Loucy (cell line): ENCODE results near the gene EXOC3L4.
"Not testable (repeated sequence)": the region's sequence is repeated elsewhere in the genome, so short reads cannot be mapped to it uniquely, and the experiment has no call there.

Experiments used
- H2AFZ ChIP-seq: fragments of 200-600 bp; sonication (generic); 2 replicates; pipeline ENCODE4 v1.6.0; 2016; ENCODE audit warnings: antibody characterized with exemption, mild to moderate bottlenecking, low read length, moderate library complexity
- H3F3A ChIP-seq: fragments of 200-600 bp; 2 replicates; pipeline ENCODE4 v1.6.0; 2016; ENCODE audit warnings: antibody characterized with exemption, low read depth, mild to moderate bottlenecking
- H3K27me3 ChIP-seq: fragments of 200-600 bp; sonication (generic); 2 replicates; pipeline ENCODE4 v1.6.1; 2014; ENCODE audit warnings: low read length, mild to moderate bottlenecking; ENCODE audit not compliant: insufficient read depth, poor library complexity, severe bottlenecking
- H3K36me3 ChIP-seq: fragments of 200-600 bp; sonication (generic); 2 replicates; pipeline ENCODE4 v1.6.1; 2016; ENCODE audit warnings: low read length; ENCODE audit not compliant: insufficient read depth
- H3K4me1 ChIP-seq: fragments of 200-600 bp; sonication (generic); 2 replicates; pipeline ENCODE4 v1.5.1; 2014; ENCODE audit warnings: low read length, mild to moderate bottlenecking; ENCODE audit not compliant: insufficient read depth, poor library complexity, severe bottlenecking
- H3K4me2 ChIP-seq: fragments of 200-600 bp; sonication (generic); 2 replicates; pipeline ENCODE4 v1.6.0; 2014; ENCODE audit warnings: antibody characterized with exemption, low read length, low read depth, mild to moderate bottlenecking; ENCODE audit not compliant: poor library complexity, severe bottlenecking
- H3K4me3 ChIP-seq: fragments of 200-600 bp; sonication (generic); 2 replicates; pipeline ENCODE4 v1.5.1; 2014; ENCODE audit warnings: low read length, mild to moderate bottlenecking, mixed read lengths; ENCODE audit not compliant: poor library complexity, severe bottlenecking
- H3K79me2 ChIP-seq: fragments of 200-600 bp; sonication (generic); 2 replicates; pipeline ENCODE4 v1.6.1; 2014; ENCODE audit warnings: low read length; ENCODE audit not compliant: insufficient read depth
- H3K9ac ChIP-seq: fragments of 200-600 bp; sonication (generic); 2 replicates; pipeline ENCODE4 v1.6.0; 2014; ENCODE audit warnings: mild to moderate bottlenecking, low read depth, low read length, moderate library complexity; ENCODE audit not compliant: poor library complexity, severe bottlenecking
- H3K9me2 ChIP-seq: fragments of 200-600 bp; sonication (generic); replicated peaks from 2 replicates; pipeline ENCODE4 v1.6.1; 2016; ENCODE audit warnings: low read depth, low read length, mixed read lengths
- H3K9me3 ChIP-seq: fragments of 200-600 bp; sonication (generic); 2 replicates; pipeline ENCODE4 v1.6.1; 2014; ENCODE audit warnings: mild to moderate bottlenecking, antibody characterized with exemption, low read length, low read depth; ENCODE audit not compliant: insufficient read depth
- H4K20me1 ChIP-seq: fragments of 200-600 bp; sonication (generic); 2 replicates; pipeline ENCODE4 v1.6.0; 2014; ENCODE audit warnings: antibody characterized with exemption, low read length, mild to moderate bottlenecking; ENCODE audit not compliant: insufficient read depth, poor library complexity, severe bottlenecking
- CTCF ChIP-seq: fragments of 200-600 bp; sonication (generic); conservative IDR thresholded peaks from 2 replicates; pipeline ENCODE4 v1.5.1; 2014; ENCODE audit warnings: mild to moderate bottlenecking, antibody characterized with exemption, low read length
- EZH2phosphoT487 ChIP-seq: fragments of 200-600 bp; IDR thresholded peaks from 2 replicates; pipeline ENCODE4 v1.6.1; 2018; ENCODE audit warnings: antibody characterized with exemption, mild to moderate bottlenecking, moderate library complexity, borderline replicate concordance

Gene EXOC3L4

GRCh38 chr14:103115845-103116572, 21.5 kb downstream of the EXOC3L4 start:
- Histone ChIP-seq H3K79me2 (no peaks in the 10 kb centered on the region), H3K4me3 (no peak overlapping the region), H3K9ac (no peak overlapping the region), H3K4me1 (peaks cover 7% of the 10 kb centered on the region), H3K27me3 (no peaks in the 10 kb centered on the region), H3K9me3 (no peaks in the 10 kb centered on the region), H3K4me2 (no peak overlapping the region), H4K20me1 (no peaks in the 10 kb centered on the region), H3K36me3 (no peaks in the 10 kb centered on the region), H3K9me2 (no peaks in the 10 kb centered on the region), H3F3A (no peaks in the 10 kb centered on the region), H2AFZ (no peak overlapping the region)
- no peak for TF ChIP-seq CTCF

GRCh38 chr14:103116636-103117035, 22.1 kb downstream of the EXOC3L4 start:
- Histone ChIP-seq H3K9ac (no peak overlapping the region), H3K36me3 (no peaks in the 10 kb centered on the region), H3K4me2 (no peak overlapping the region)

GRCh38 chr14:103117499-103117898, 23.0 kb downstream of the EXOC3L4 start:
- H2AFZ ChIP-seq, H3K9me3 ChIP-seq, H3K9me2 ChIP-seq, H3K27me3 ChIP-seq, H3K4me2 ChIP-seq, H4K20me1 ChIP-seq, H3K79me2 ChIP-seq, H3K9ac ChIP-seq, H3K36me3 ChIP-seq, H3F3A ChIP-seq, H3K4me1 ChIP-seq, H3K4me3 ChIP-seq: not testable (repeated sequence)

More at GRCh38 chr14:103116636-103117035, 22.1 kb downstream of the EXOC3L4 start:
- Histone ChIP-seq H3K27me3 (no peaks in the 10 kb centered on the region), H3K9me3 (no peaks in the 10 kb centered on the region), H3K4me1 (peaks cover 7% of the 10 kb centered on the region), H3K79me2 (no peaks in the 10 kb centered on the region), H3K4me3 (no peak overlapping the region), H3F3A (no peaks in the 10 kb centered on the region), H4K20me1 (no peaks in the 10 kb centered on the region), H2AFZ (no peak overlapping the region), H3K9me2 (no peaks in the 10 kb centered on the region)
- TF ChIP-seq CTCF (no peak), EZH2phosphoT487 (no peak)

GRCh38 chr14:103118018-103118662, 23.6 kb downstream of the EXOC3L4 start:
- no peaks in the 10 kb centered on the region for H3K27me3 ChIP-seq
- no peaks in the 10 kb centered on the region for H3F3A ChIP-seq
- TF ChIP-seq CTCF: no peak
- no peaks in the 10 kb centered on the region for H3K79me2 ChIP-seq
- no peaks in the 10 kb centered on the region for H3K9me3 ChIP-seq
- no peak overlapping the region for H3K9ac ChIP-seq
- H4K20me1 ChIP-seq: no peaks in the 10 kb centered on the region
- H3K4me2 ChIP-seq: no peak overlapping the region
- no peak overlapping the region for H2AFZ ChIP-seq
- H3K9me2 ChIP-seq: no peaks in the 10 kb centered on the region
- no peaks in the 10 kb centered on the region for H3K4me1 ChIP-seq
- no peaks in the 10 kb centered on the region for H3K36me3 ChIP-seq
- H3K4me3 ChIP-seq: no peak overlapping the region
